H4 (cell line): ENCODE measurements around the gene CFAP99. TPM values are rescaled to one million over a fixed set of nuclear protein-coding genes. Genes with fewer than 3 reads are reported as not detected.

Experiments used
- DNase-seq: peaks from one replicate; pipeline ENCODE4 v3.0.0-alpha.2; 2015; ENCODE audit warnings: low spot score
- total RNA-seq: library from RNA; depleted of rRNA; stranded (reverse); fragments of >200 nt; shearing (Covaris generic); gene quantifications from 2 replicates; pipeline ENCODE4 v1.2.3, GENCODE V29; 2014; rRNA removed

Gene CFAP99
- total RNA-seq, 1 experiment from 2014 or later = not detected

DNA sequence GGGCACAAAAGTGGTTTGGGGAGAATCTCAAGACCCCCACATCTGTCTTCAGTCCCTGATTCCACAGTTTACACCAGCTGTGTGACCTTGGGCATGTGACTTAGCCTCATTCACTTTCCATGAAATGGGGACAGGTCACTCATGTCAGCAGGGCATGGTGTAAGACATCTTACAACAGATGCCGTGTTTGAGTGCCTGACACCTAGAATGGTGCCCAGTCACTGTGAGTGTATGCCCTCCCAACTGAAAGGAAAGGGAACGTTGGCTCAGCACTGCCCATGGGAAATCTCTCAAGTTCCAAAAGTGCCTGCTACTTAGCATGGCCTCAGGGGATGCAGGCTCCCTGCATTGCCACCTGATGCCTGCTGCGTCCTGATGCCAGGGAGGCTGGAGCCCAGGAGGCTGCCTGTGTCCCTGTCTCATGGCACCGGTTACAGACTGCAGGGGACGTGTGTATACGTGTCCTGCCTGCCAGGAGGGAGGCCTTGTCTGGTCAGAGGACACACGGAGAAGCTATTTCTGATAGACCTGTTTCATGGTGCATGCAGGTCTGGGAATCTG lies 82.4 kb downstream of the CFAP99 start:
- DNase-seq = no peak

DNA sequence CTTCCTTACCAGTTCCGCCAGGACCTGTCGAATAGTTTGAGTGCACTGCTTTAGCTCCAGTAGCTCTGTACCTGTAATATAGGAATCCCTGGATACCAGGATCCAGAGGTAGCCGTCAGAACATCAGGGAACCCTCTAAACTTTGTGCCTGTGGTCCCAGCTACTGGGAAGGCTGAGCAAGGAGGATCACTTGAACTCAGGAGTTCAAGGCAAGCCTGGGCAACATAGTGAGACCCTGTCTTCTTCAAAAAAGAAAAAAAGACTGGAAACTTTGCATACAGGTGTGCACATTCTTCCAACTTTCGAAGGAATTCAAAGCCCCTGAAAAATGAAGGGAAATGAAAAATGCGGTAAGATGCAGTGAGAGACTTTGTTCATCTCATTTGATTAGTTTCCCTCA lies 85.1 kb downstream of the CFAP99 start:
- no peak for DNase-seq

DNA sequence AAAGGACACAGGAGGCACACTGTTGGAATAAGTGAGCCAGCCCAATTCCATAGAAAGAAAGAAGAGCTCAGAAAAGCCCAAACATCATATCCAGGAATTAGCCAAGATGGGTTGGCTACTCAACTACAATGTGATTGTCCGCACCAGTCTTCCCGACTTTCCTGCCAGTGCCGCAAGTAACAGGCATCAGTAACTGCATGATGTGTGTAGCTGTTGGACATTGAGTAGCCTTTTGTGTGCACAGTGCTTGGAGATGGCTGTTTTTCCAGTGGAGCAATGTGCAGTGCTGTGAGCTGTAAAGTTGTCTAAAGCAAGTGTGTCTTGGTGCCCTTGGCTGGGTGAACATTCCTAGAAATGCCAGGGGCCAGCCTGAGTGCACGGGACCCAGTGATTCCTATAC lies 88.5 kb downstream of the CFAP99 start:
- DNase-seq = no peak

DNA sequence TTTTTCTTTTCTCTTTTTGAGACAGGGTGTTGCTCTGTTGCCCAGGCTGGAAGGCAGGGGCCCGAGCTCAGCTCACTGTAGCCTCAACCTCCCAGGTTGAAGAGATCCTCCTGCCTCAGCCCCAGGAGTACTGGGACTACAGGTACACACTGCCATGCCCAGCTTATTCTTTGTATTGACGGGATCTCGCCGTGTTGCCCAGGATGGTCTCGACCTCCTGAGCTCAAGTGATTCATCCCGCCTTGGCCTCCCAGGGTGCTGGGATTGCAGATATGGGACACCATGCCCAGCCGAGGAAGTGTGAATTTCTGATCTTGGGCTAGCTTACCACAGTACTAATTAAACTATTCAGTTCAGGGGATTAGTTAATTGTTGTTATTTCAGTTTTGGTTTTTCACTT lies 89.1 kb downstream of the CFAP99 start:
- no peak for DNase-seq

DNA sequence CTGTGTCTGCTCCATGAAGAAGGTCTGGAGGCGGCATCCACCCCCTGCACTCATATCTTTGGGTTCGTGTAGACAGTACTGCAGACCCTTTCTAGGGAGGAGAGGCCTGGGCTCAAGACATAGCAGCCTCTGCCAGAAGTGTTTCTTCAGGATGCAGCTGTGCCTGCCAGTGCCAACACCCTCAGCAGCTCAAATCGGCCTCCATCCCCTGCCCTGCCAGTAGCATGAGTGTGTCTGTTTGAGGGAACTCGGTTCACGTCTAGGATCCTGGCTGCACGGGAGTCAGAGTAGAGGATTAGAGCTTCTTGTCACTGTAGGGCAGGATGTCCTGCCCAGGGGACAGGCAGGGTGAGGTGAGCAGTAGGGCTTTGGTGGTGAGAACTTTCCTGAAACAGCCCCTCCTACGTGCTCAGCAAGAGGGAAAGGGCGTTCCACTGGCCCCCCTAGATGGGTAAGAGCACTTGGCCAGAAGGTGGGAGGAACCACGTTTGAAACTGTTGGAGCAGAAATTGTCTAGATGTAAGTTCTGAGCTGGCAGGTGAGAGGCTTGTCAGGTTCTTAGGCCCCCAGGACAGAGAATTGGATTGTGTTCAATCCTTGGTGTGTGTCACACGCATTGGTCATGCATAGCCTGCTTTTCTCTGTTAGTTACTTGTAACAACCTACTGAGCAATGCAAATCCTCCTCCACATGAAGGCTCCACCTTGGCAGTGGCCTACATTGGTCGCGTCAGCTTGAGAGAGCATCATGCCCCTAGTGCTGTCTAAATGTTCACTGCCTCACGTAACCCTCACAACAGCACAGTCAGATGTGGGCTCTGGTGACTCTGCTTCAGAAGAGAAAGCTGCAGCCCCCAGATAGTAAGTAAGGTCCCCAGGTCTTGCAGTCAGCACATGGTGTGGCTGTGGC lies 91.8 kb downstream of the CFAP99 start:
- no peak for DNase-seq

DNA sequence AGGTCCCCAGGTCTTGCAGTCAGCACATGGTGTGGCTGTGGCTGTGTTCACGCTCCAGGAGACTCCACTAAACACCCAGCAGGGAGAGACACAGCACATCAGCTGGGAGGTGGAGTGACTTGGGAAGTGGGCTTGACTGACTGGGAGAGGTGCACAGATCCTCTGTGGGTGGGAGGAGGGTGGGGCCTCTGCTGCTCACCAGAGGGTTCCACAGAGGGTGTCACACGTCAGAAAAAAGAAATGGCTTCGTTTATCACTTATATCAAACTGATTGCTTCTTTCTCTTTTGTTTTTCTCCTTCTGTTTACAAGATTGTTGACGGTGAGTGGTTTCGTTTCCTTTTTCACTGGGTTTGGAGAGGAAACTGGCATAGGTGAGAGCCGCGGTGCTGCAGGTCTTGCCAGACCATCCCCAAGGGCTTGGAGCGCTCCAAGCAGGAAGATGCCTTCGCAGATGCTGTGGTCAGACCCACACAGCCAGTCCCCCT lies 92.9 kb downstream of the CFAP99 start:
- DNase-seq = no peak

Other genes with a start within 250 kb of the CFAP99 start
- 7.6 and 11.0 TPM in 2 replicates for gene HAUS3, start 176.8 kb upstream of the CFAP99 start, total RNA-seq
- gene POLN, start 176.8 kb upstream of the CFAP99 start, total RNA-seq = 1.0 and 1.8 TPM in 2 replicates
- gene MXD4, start 156.8 kb upstream of the CFAP99 start, total RNA-seq = 22.1 and 22.9 TPM in 2 replicates
- 1.9 and 2.7 TPM in 2 replicates for gene ZFYVE28, start 310 bp upstream of the CFAP99 start, total RNA-seq
- 72.9 and 126 TPM in 2 replicates for gene RNF4, start 50.2 kb downstream of the CFAP99 start, total RNA-seq
- 8.9 and 9.6 TPM in 2 replicates for gene FAM193A, start 117.7 kb downstream of the CFAP99 start, total RNA-seq